NCI-H82 treated with DMSO at 0.1 percent for 48 hours (cell line): ENCODE data around the gene ATP5F1A.
"Not testable (repeated sequence)": the region's sequence is repeated elsewhere in the genome, so short reads cannot be mapped to it uniquely, and the experiment has no call there.

Experiments
- DNase-seq: peaks from one replicate; lab custom pipeline; 2025; ENCODE audit not compliant: unreplicated experiment; lab: John Stamatoyannopoulos, UW

The ATP5F1A gene

GRCh38 chr18:46097801-46098615 lies at the start of gene ATP5F1A:
Gene ATP5F1A, minus strand, starts transcription at chr18:46098296. Its CDS starts 65 bp downstream, at chr18:46098231.
- peak; percentile 89 for DNase-seq

GRCh38 chr18:46141199-46141598 lies 43.1 kb upstream of the ATP5F1A start:
- DNase-seq, result no peak

- DNase-seq, result no peak
Measured at GRCh38 chr18:46140173-46140572, 42.1 kb upstream of the ATP5F1A start.

- peak; percentile 15 for DNase-seq
Measured at GRCh38 chr18:46134920-46135675, 37.0 kb upstream of the ATP5F1A start.

GRCh38 chr18:46133534-46133933 lies 35.4 kb upstream of the ATP5F1A start:
- DNase-seq, result no peak

GRCh38 chr18:46130549-46130948 lies 32.5 kb upstream of the ATP5F1A start:
- DNase-seq, result not testable (repeated sequence)

GRCh38 chr18:46130061-46130460 lies 32.0 kb upstream of the ATP5F1A start:
- no peak for DNase-seq

- DNase-seq, result not testable (repeated sequence)
Measured at GRCh38 chr18:46126625-46127024, 28.5 kb upstream of the ATP5F1A start.

- DNase-seq, result no peak
Measured at GRCh38 chr18:46113751-46114150, 15.7 kb upstream of the ATP5F1A start.

GRCh38 chr18:46110406-46110805 lies 12.3 kb upstream of the ATP5F1A start:
- no peak for DNase-seq

- no peak for DNase-seq
Measured at GRCh38 chr18:46109386-46109785, 11.3 kb upstream of the ATP5F1A start.

GRCh38 chr18:46104128-46104911 lies 6.2 kb upstream of the ATP5F1A start, which contains the start of gene HAUS1:
Gene HAUS1, plus strand, starts transcription at chr18:46104385. Its CDS starts 27 bp downstream, at chr18:46104412.
- DNase-seq, result peak; percentile 78

- DNase-seq, result no peak
Measured at GRCh38 chr18:46099463-46099862, 1.4 kb upstream of the ATP5F1A start.

- peak; percentile 92 for DNase-seq
Measured at GRCh38 chr18:46098616-46098933, 479 bp upstream of the ATP5F1A start.

- no peak for DNase-seq
Measured at GRCh38 chr18:46097431-46097800, 680 bp downstream of the ATP5F1A start.

- no peak for DNase-seq
Measured at GRCh38 chr18:46096651-46097300, 1.3 kb downstream of the ATP5F1A start.

- DNase-seq, result no peak
Measured at GRCh38 chr18:46095532-46095931, 2.6 kb downstream of the ATP5F1A start.

GRCh38 chr18:46088501-46088900 lies 9.6 kb downstream of the ATP5F1A start:
- DNase-seq, result peak; percentile 74

GRCh38 chr18:46084431-46084830 lies 13.7 kb downstream of the ATP5F1A start:
- DNase-seq, result no peak

- no peak for DNase-seq
Measured at GRCh38 chr18:46080156-46080555, 17.9 kb downstream of the ATP5F1A start.

GRCh38 chr18:46079336-46079735 lies 18.8 kb downstream of the ATP5F1A start:
- no peak for DNase-seq
